Tongue (tissue), 2 donors: ENCODE data around the gene ISCU. TPM values are rescaled to one million over a fixed set of nuclear protein-coding genes. Genes with fewer than 3 reads are reported as not detected.
"Not testable (repeated sequence)": the region's sequence is repeated elsewhere in the genome, so short reads cannot be mapped to it uniquely, and the experiment has no call there.

Experiments
- DNase-seq: peaks from one replicate; pipeline ENCODE4 v3.0.0-alpha.2; 2015
- total RNA-seq: library from RNA; depleted of rRNA; stranded (reverse); fragments of >200 nt; gene quantifications from one replicate; pipeline ENCODE4 v1.2.3, GENCODE V29; 2014

Gene ISCU
- total RNA-seq, 1 donor from 2014 or later, result 111 TPM

GRCh38 chr12:108570743-108571608, 8.6 kb downstream of the ISCU start:
- peak; percentile 66 for DNase-seq

- DNase-seq, result no peak
Measured at GRCh38 chr12:108571609-108572165, 9.3 kb downstream of the ISCU start.

GRCh38 chr12:108572166-108572790, 9.9 kb downstream of the ISCU start:
- no peak for DNase-seq

GRCh38 chr12:108573317-108573716, 10.9 kb downstream of the ISCU start:
- no peak for DNase-seq

- not testable (repeated sequence) for DNase-seq
Measured at GRCh38 chr12:108574276-108574675, 11.9 kb downstream of the ISCU start.

GRCh38 chr12:108575199-108575912, 13.0 kb downstream of the ISCU start:
- no peak for DNase-seq

GRCh38 chr12:108576660-108577234, 14.4 kb downstream of the ISCU start:
- DNase-seq, result no peak

- DNase-seq, result no peak
Measured at GRCh38 chr12:108577458-108577857, 15.1 kb downstream of the ISCU start.

GRCh38 chr12:108578264-108578663, 15.9 kb downstream of the ISCU start:
- DNase-seq, result no peak

- DNase-seq, result no peak
Measured at GRCh38 chr12:108578813-108579212, 16.4 kb downstream of the ISCU start.

- DNase-seq, result no peak
Measured at GRCh38 chr12:108580531-108580930, 18.1 kb downstream of the ISCU start.

GRCh38 chr12:108581311-108582227, 19.2 kb downstream of the ISCU start:
- no peak for DNase-seq

GRCh38 chr12:108582509-108582908, 20.1 kb downstream of the ISCU start:
- DNase-seq, result no peak

GRCh38 chr12:108582978-108583770, 20.8 kb downstream of the ISCU start:
- DNase-seq, result no peak

GRCh38 chr12:108583991-108584390, 21.6 kb downstream of the ISCU start:
- DNase-seq, result peak; percentile 89

GRCh38 chr12:108584456-108585065, 22.2 kb downstream of the ISCU start:
- no peak for DNase-seq

GRCh38 chr12:108585864-108586263, 23.5 kb downstream of the ISCU start:
- no peak for DNase-seq

- DNase-seq, result no peak
Measured at GRCh38 chr12:108586306-108586705, 23.9 kb downstream of the ISCU start.

- DNase-seq, result peak; percentile 87
Measured at GRCh38 chr12:108587826-108588225, 25.4 kb downstream of the ISCU start.
